ENCODE results near the gene CIZ1. TPM values are rescaled to one million over a fixed set of nuclear protein-coding genes. Genes with fewer than 3 reads are reported as not detected.
"Not testable (repeated sequence)": the region's sequence is repeated elsewhere in the genome, so short reads cannot be mapped to it uniquely, and the experiment has no call there.

CIZ1 gene
- total RNA-seq, 1 donor from 2014 or later, result 174 TPM

GRCh38 chr9:128187361-128187760 lies 4.0 kb downstream of the CIZ1 start:
- no peak for DNase-seq
- no peak for TF ChIP-seq CTCF (IDR thresholded peaks at IDR 0.05; ENCODE audit: partially characterized antibody, unreplicated experiment)
- Mint-ChIP-seq H3K4me3 (ENCODE audit: unreplicated experiment) (no peak overlapping the region), H3K36me3 (ENCODE audit: unreplicated experiment) (peaks cover 6% of the 10 kb centered on the region), H3K9me3 (ENCODE audit: unreplicated experiment) (peaks cover 4% of the 10 kb centered on the region), H3K27ac (ENCODE audit: unreplicated experiment) (no peak overlapping the region), H3K27me3 (ENCODE audit: unreplicated experiment) (peaks cover 10% of the 10 kb centered on the region), H3K4me1 (ENCODE audit: low read depth, unreplicated experiment) (peaks cover 3% of the 10 kb centered on the region)

GRCh38 chr9:128185979-128186965 lies 5.1 kb downstream of the CIZ1 start:
- no peak for DNase-seq
- H3K9me3 Mint-ChIP-seq (ENCODE audit: unreplicated experiment), result peaks cover 4% of the 10 kb centered on the region
- H3K4me1 Mint-ChIP-seq (ENCODE audit: low read depth, unreplicated experiment), result peaks cover 6% of the 10 kb centered on the region
- H3K27me3 Mint-ChIP-seq (ENCODE audit: unreplicated experiment), result peaks cover 7% of the 10 kb centered on the region
- H3K36me3 Mint-ChIP-seq (ENCODE audit: unreplicated experiment), result peaks cover 6% of the 10 kb centered on the region
- H3K27ac Mint-ChIP-seq (ENCODE audit: unreplicated experiment), result no peak overlapping the region
- no peak for TF ChIP-seq CTCF (IDR thresholded peaks at IDR 0.05; ENCODE audit: partially characterized antibody, unreplicated experiment)
- no peak overlapping the region for H3K4me3 Mint-ChIP-seq (ENCODE audit: unreplicated experiment)

GRCh38 chr9:128182893-128183588 lies 8.3 kb downstream of the CIZ1 start:
- no peak for DNase-seq
- Mint-ChIP-seq H3K4me3 (ENCODE audit: unreplicated experiment) (no peak overlapping the region), H3K27ac (ENCODE audit: unreplicated experiment) (peak overlapping the region; percentile 70), H3K9me3 (ENCODE audit: unreplicated experiment) (peaks cover 3% of the 10 kb centered on the region), H3K36me3 (ENCODE audit: unreplicated experiment) (peaks cover 6% of the 10 kb centered on the region), H3K27me3 (ENCODE audit: unreplicated experiment) (peaks cover 4% of the 10 kb centered on the region), H3K4me1 (ENCODE audit: low read depth, unreplicated experiment) (peaks cover 3% of the 10 kb centered on the region)
- no peak for TF ChIP-seq CTCF (IDR thresholded peaks at IDR 0.05; ENCODE audit: partially characterized antibody, unreplicated experiment)

- not testable (repeated sequence) for H3K4me3 Mint-ChIP-seq (ENCODE audit: unreplicated experiment); H3K9me3 Mint-ChIP-seq (ENCODE audit: unreplicated experiment); H3K36me3 Mint-ChIP-seq (ENCODE audit: unreplicated experiment); H3K4me1 Mint-ChIP-seq (ENCODE audit: low read depth, unreplicated experiment); H3K27me3 Mint-ChIP-seq (ENCODE audit: unreplicated experiment)
- peak overlapping the region; percentile 64 for H3K27ac Mint-ChIP-seq (ENCODE audit: unreplicated experiment)
- peak; percentile 48 for TF ChIP-seq CTCF (IDR thresholded peaks at IDR 0.05; ENCODE audit: partially characterized antibody, unreplicated experiment)
- peak; percentile 80 for DNase-seq
Measured at GRCh38 chr9:128181480-128181879, 9.9 kb downstream of the CIZ1 start.
